ENCODE measurements around the gene PSMC3IP. TPM values are rescaled to one million over a fixed set of nuclear protein-coding genes. Genes with fewer than 3 reads are reported as not detected.

Gene PSMC3IP
- total and polyA plus RNA-seq, 2 of the 4 experiments (the other 2 are of a cell fraction), result 5.6 to 9.8 TPM

- no peaks in the 10 kb centered on the region for H3K9me3 ChIP-seq (ENCODE audit: control insufficient read depth, insufficient read depth, low read length)
- peak overlapping the region; percentile 76 for H3K4me2 ChIP-seq (ENCODE audit: low read depth, low read length)
- no peak for DNase-seq
- H4K8ac ChIP-seq (ENCODE audit: low read depth in 2 of 2, low read length in 2 of 2), result peak overlapping the region; percentile 13 to 65; a peak in 2 of 4 replicates
- peak overlapping the region; percentile 54 for H3K9ac ChIP-seq (ENCODE audit: low read depth, low read length)
- H2AK5ac ChIP-seq (ENCODE audit: low read depth, low read length), result peak overlapping the region; percentile 71; the same call in 1 of the 2 replicates
- no peak overlapping the region for H2BK15ac ChIP-seq (ENCODE audit: low read depth, low read length)
- H3K18ac ChIP-seq (ENCODE audit: low read depth, low read length), result no peak overlapping the region
- H3K23ac ChIP-seq (ENCODE audit: low read depth, low read length), result peak overlapping the region; percentile 54
- no peaks in the 10 kb centered on the region for H3K27me3 ChIP-seq (ENCODE audit: control insufficient read depth, insufficient read depth, low read length)
- BruUV-seq (replicated peaks), result no TSS peak
- POLR2A ChIA-PET (ENCODE audit: unreplicated experiment), result no interaction called here
- H3K9me1 ChIP-seq (ENCODE audit: insufficient read depth, low read length), result no peaks in the 10 kb centered on the region
- dilution Hi-C loops (cut with HindIII; ENCODE audit: low sequenced_read_pairs, unreplicated experiment) (no loop called here), intact Hi-C loops (cut with micrococcal nuclease) (loop anchor here (2.0 to 5.0 kb wide), 2 partner anchors 32 to 185 kb away; partner anchors contain the start of genes RAMP2, RETREG3 and TUBG1), in situ Hi-C loops (cut with MboI; ENCODE audit: low sequenced_read_pairs) (loop anchor here (5.0 kb wide), 1 partner anchor 105 kb away; the partner anchor contains the start of genes CCR10 and CNTNAP1)
- H2AK9ac ChIP-seq (replicated peaks; ENCODE audit: low read depth, low read length, poor library complexity), result peak overlapping the region; percentile 99
- H4K5ac ChIP-seq (ENCODE audit: low read depth, low read length), result no peak overlapping the region
- H2BK5ac ChIP-seq (ENCODE audit: low read depth, low read length, poor library complexity, severe bottlenecking), result no peak overlapping the region
- TF ChIP-seq MXI1 (IDR thresholded peaks at IDR 0.05; ENCODE audit: borderline replicate concordance, low read depth, low read length) (no peak), RCOR1 (IDR thresholded peaks at IDR 0.05; ENCODE audit: insufficient replicate concordance, low read length) (no peak), CTCF (conservative IDR thresholded peaks at IDR 0.05; ENCODE audit: low read depth, low read length) (no peak), SMC3 (IDR thresholded peaks at IDR 0.05; ENCODE audit: low read depth, low read length) (no peak), MAZ (IDR thresholded peaks at IDR 0.05; ENCODE audit: borderline replicate concordance, low read depth, low read length) (no peak), RFX5 (IDR thresholded peaks at IDR 0.05; ENCODE audit: low read depth, low read length) (no peak), CEBPB (IDR thresholded peaks at IDR 0.05; ENCODE audit: low read depth, low read length) (no peak), NFE2L2 (IDR thresholded peaks at IDR 0.05; ENCODE audit: low read depth, low read length) (no peak), BHLHE40 (IDR thresholded peaks at IDR 0.05; ENCODE audit: low read depth, low read length) (no peak), CHD1 (IDR thresholded peaks at IDR 0.05; ENCODE audit: low read depth, low read length) (no peak), FOS (IDR thresholded peaks at IDR 0.05; ENCODE audit: low read depth, low read length) (no peak), MAFK (IDR thresholded peaks at IDR 0.05; ENCODE audit: low read depth, low read length) (no peak), USF2 (IDR thresholded peaks at IDR 0.05; ENCODE audit: low read depth, low read length) (no peak)
- TF ChIP-seq, protein P1, sequence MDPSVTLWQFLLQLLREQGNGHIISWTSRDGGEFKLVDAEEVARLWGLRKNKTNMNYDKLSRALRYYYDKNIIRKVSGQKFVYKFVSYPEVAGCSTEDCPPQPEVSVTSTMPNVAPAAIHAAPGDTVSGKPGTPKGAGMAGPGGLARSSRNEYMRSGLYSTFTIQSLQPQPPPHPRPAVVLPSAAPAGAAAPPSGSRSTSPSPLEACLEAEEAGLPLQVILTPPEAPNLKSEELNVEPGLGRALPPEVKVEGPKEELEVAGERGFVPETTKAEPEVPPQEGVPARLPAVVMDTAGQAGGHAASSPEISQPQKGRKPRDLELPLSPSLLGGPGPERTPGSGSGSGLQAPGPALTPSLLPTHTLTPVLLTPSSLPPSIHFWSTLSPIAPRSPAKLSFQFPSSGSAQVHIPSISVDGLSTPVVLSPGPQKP (IDR thresholded peaks at IDR 0.05; ENCODE audit: borderline replicate concordance, low read depth, low read length), result no peak
- H3K4ac ChIP-seq (ENCODE audit: low read depth, low read length), result peak overlapping the region; percentile 56
- H2BK20ac ChIP-seq (ENCODE audit: low read depth, low read length), result no peak overlapping the region
- peaks cover 40% of the 10 kb centered on the region for H3K36me3 ChIP-seq (ENCODE audit: control insufficient read depth, insufficient read depth, low read length)
- peaks cover 33 to 68% of the 10 kb centered on the region in 2 experiments; a peak in 3 of 4 replicates for H3K79me1 ChIP-seq (ENCODE audit: low read depth in 1 of 2, low read length in 2 of 2)
- H4K20me1 ChIP-seq (ENCODE audit: insufficient read depth, low read length), result peaks cover 4% of the 10 kb centered on the region; the same call in 1 of the 2 replicates
- CTCF ChIA-PET, result interaction anchor here (0.6 to 2.2 kb wide), 5 partner anchors 10 to 247 kb away, joined by 3 to 6 read pairs (median 5); partner anchors contain the start of gene BECN1
- WGBS, 2 experiments (ENCODE audit: extremely low coverage in 2 of 2, insufficient read length in 1 of 2), result 4% methylated on average over 11 of the region's 18 CpGs; no CpG with 5 or more reads in 1 of the 2 experiments
- peak overlapping the region; percentile 40; the same call in 1 of the 2 replicates for H4K91ac ChIP-seq (ENCODE audit: insufficient read depth, low read depth, low read length)
- peak overlapping the region; percentile 30; the same call in 1 of the 2 replicates for H3K14ac ChIP-seq (replicated peaks; ENCODE audit: low read depth, low read length)
- H3K27ac ChIP-seq (ENCODE audit: insufficient read depth, low read length), result peak overlapping the region; percentile 40; the same call in 1 of the 2 replicates
- peak overlapping the region; percentile 51 for H3K4me3 ChIP-seq (ENCODE audit: insufficient read depth, low read depth, low read length)
- peak overlapping the region; percentile 99 for H2AFZ ChIP-seq (replicated peaks; ENCODE audit: low read length, poor library complexity)
- no peak overlapping the region for H2BK120ac ChIP-seq (ENCODE audit: low read depth, low read length)
- peak overlapping the region; percentile 42 for H3K56ac ChIP-seq (ENCODE audit: extremely low read depth, insufficient read depth, low read length)
- peaks cover 5% of the 10 kb centered on the region for H3K4me1 ChIP-seq (ENCODE audit: control insufficient read depth, insufficient read depth, low read length)
- peak; percentile 10 for ATAC-seq (ENCODE audit: low read depth)
Observed at GRCh38 chr17:42577140-42577531, 393 bp downstream of the PSMC3IP start.
